HG03575 (cell line): ENCODE results near the gene XXYLT1.

Source experiments
- ATAC-seq: cut with Tn5 transposase; IDR thresholded peaks from one replicate; pipeline ENCODE4 v1.9.1; 2021; ENCODE audit not compliant: unreplicated experiment, insufficient number of reproducible peaks, low FRiP score; ENCODE audit errors: extremely low read depth

The XXYLT1 gene

GRCh38 chr3:195268576-195269309 is 2.2 kb downstream of the XXYLT1 start:
- ATAC-seq: no peak

GRCh38 chr3:195267096-195267495 is 3.9 kb downstream of the XXYLT1 start:
- ATAC-seq: no peak

GRCh38 chr3:195266428-195266827 is 4.5 kb downstream of the XXYLT1 start:
- ATAC-seq: no peak

GRCh38 chr3:195265363-195265976 is 5.5 kb downstream of the XXYLT1 start:
- no peak for ATAC-seq

GRCh38 chr3:195263925-195264600 is 6.9 kb downstream of the XXYLT1 start:
- no peak for ATAC-seq

GRCh38 chr3:195263193-195263924 is 7.6 kb downstream of the XXYLT1 start:
- ATAC-seq: no peak

GRCh38 chr3:195261925-195262324 is 9.0 kb downstream of the XXYLT1 start:
- ATAC-seq: no peak

- peak; percentile 7 for ATAC-seq
These were observed 10.6 kb downstream of the XXYLT1 start for GRCh38 chr3:195260280-195260905.

- peak; percentile 31 for ATAC-seq
These were observed 11.3 kb downstream of the XXYLT1 start for GRCh38 chr3:195259475-195260279.

GRCh38 chr3:195259154-195259474 is 11.8 kb downstream of the XXYLT1 start:
- ATAC-seq: no peak

- no peak for ATAC-seq
These were observed 12.4 kb downstream of the XXYLT1 start for GRCh38 chr3:195258449-195259153.

GRCh38 chr3:195257454-195258448 is 13.2 kb downstream of the XXYLT1 start:
- ATAC-seq: no peak

GRCh38 chr3:195256639-195257453 is 14.1 kb downstream of the XXYLT1 start:
- ATAC-seq: no peak

GRCh38 chr3:195255571-195256501 is 15.1 kb downstream of the XXYLT1 start:
- no peak for ATAC-seq

- ATAC-seq: no peak
These were observed 15.8 kb downstream of the XXYLT1 start for GRCh38 chr3:195255176-195255500.
